HepG2 (cell line): ENCODE results near the gene CFAP70. TPM values are rescaled to one million over a fixed set of nuclear protein-coding genes. Genes with fewer than 3 reads are reported as not detected.

Source experiments
- AHDC1 ChIP-seq: sonication (generic); formaldehyde crosslinking; IDR thresholded peaks from 2 replicates; pipeline ENCODE4 v1.5.1; 2020; ENCODE audit warnings: mild to moderate bottlenecking, missing genetic modification reagents, borderline replicate concordance
- AKNA ChIP-seq: sonication (generic); formaldehyde crosslinking; IDR thresholded peaks from 2 replicates; pipeline ENCODE4 v1.4.0; 2020; ENCODE audit warnings: missing genetic modification reagents, borderline replicate concordance
- GATAD2A ChIP-seq: IDR thresholded peaks from 2 replicates; pipeline ENCODE4 v1.6.1; 2016
- HIC2 ChIP-seq: sonication (generic); formaldehyde crosslinking; IDR thresholded peaks from 2 replicates; pipeline ENCODE4 v1.9.0; 2022; ENCODE audit warnings: low read depth, missing genetic modification reagents
- HINFP ChIP-seq: sonication (generic); formaldehyde crosslinking; IDR thresholded peaks from 2 replicates; pipeline ENCODE4 v1.4.0; 2020; ENCODE audit warnings: low read depth, mild to moderate bottlenecking, missing genetic modification reagents
- PLSCR1 ChIP-seq: sonication (generic); formaldehyde crosslinking; IDR thresholded peaks from 2 replicates; pipeline ENCODE4 v1.5.0; 2020; ENCODE audit warnings: missing genetic modification reagents, mild to moderate bottlenecking, borderline replicate concordance
- RNF219 ChIP-seq: sonication (generic); formaldehyde crosslinking; IDR thresholded peaks from 2 replicates; pipeline ENCODE4 v1.5.0; 2020; ENCODE audit warnings: mild to moderate bottlenecking, missing genetic modification reagents
- ZBTB7B ChIP-seq: sonication (generic); formaldehyde crosslinking; IDR thresholded peaks from 2 replicates; pipeline ENCODE4 v1.4.0; 2020; ENCODE audit warnings: missing genetic modification reagents
- ZNF713 ChIP-seq: sonication (generic); formaldehyde crosslinking; IDR thresholded peaks from 2 replicates; pipeline ENCODE4 v1.4.0; 2020; ENCODE audit warnings: mild to moderate bottlenecking, missing genetic modification reagents
- polyA plus RNA-seq, 8 experiments: library from polyadenylated mRNA; depleted of rRNA in 3 of 8; stranded (reverse) in 7 of 8; unstranded in 1 of 8; fragments of >200 nt; fragmentation: Illumina TruSeq in 4 of 8; extraction: Trizol in 4 of 8; gene quantifications; 2 replicates each; pipeline versions ENCODE4 v1.2.1 to v1.2.3, GENCODE V29; 2011 to 2016; ENCODE audit warnings: low read depth in 4 of 8, missing spikeins in 1 of 8, mixed read lengths in 1 of 8; ENCODE audit not compliant: insufficient read depth in 1 of 8
- total RNA-seq, 5 experiments: library from RNA; depleted of rRNA; stranded (reverse); fragments of >200 nt; fragmentation: Illumina TruSeq; extraction: Trizol; gene quantifications; 2 replicates each; pipeline ENCODE4 v1.2.3, GENCODE V29; 2016; ENCODE audit warnings: low read depth in 1 of 5

Gene CFAP70
- total and polyA plus RNA-seq, 2 of the 13 experiments (the other 11 are each of a cell fraction or from before 2014, with no cell fraction given), result 0.27 to 0.38 TPM

GRCh38 chr10:73358331-73359279, at the start of gene CFAP70 (continued):
- TF ChIP-seq RNF219 (no peak), PLSCR1 (no peak), ZBTB7B (CRISPR knock-in tag) (no peak), GATAD2A (CRISPR knock-in tag) (0 out of 2 replicates have a peak, but pooled peaks have one; percentile 5), AHDC1 (CRISPR knock-in tag) (no peak), HIC2 (CRISPR knock-in tag) (no peak), ZNF713 (CRISPR knock-in tag) (no peak), HINFP (peak; percentile 68; the same call in 1 of the 2 replicates), AKNA (no peak)
